ENCODE measurements around the gene PPP2R5D. TPM values are rescaled to one million over a fixed set of nuclear protein-coding genes. Genes with fewer than 3 reads are reported as not detected.

The PPP2R5D gene
- total RNA-seq, 1 donor from 2014 or later: 44.3 TPM

DNA sequence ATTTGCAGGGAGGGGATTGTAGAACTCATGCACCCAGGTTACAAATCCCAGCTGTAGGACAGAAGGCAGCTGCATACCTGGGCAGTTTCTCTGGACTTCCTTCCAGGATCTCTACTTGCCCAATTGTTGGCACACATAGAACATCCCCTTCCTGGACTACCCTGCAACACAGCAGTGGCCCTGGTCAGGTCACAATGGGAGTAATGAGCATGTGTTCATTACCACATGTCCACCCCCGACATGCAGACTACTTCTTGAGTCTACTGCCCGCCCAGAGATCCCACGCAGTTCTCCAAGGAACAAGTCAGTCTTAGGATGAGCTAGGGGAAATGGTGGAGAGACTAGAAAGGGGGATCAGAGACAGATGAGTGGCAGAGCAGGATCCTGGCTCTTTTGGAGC is 10.4 kb upstream of the PPP2R5D start:
- no peaks in the 10 kb centered on the region for H3K27me3 Mint-ChIP-seq (ENCODE audit: unreplicated experiment)

DNA sequence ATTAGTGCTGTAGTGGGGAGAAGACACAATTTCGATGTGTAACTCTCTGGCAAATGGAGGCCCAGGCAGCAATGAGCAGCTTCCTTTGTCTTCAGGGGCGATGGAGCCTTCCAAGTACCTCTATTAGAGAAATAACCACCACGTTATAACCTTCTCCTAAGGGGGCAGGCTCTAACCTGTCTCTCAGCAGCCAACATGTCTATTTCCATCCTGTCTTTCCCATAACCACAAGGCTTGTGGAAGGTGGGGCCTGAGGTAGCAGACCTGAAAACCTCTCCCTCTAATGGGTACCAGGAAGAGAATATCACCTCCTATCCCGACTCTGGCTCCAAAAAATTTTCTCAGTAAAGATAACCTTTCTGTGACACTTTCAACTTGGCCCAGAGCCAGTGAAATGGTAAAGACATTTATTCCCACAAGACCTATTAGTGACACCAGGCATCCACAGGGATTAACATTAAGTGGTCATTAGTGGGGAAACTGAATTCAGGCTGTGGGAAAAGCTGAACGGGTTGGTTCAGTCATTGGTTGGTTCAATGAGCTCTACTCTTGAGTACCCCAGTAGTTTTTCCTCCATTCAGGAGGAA is 9.4 kb upstream of the PPP2R5D start:
- Mint-ChIP-seq H3K27ac (ENCODE audit: unreplicated experiment) (no peak overlapping the region), H3K27me3 (ENCODE audit: unreplicated experiment) (no peaks in the 10 kb centered on the region), H3K36me3 (ENCODE audit: unreplicated experiment) (peaks cover 5% of the 10 kb centered on the region), H3K4me1 (ENCODE audit: unreplicated experiment) (peaks cover 26% of the 10 kb centered on the region), H3K9me3 (ENCODE audit: unreplicated experiment) (no peaks in the 10 kb centered on the region), H3K4me3 (ENCODE audit: unreplicated experiment) (no peak overlapping the region)
- no peak for DNase-seq (ENCODE audit: extremely low spot score, unreplicated experiment)
- TF ChIP-seq, protein P1, sequence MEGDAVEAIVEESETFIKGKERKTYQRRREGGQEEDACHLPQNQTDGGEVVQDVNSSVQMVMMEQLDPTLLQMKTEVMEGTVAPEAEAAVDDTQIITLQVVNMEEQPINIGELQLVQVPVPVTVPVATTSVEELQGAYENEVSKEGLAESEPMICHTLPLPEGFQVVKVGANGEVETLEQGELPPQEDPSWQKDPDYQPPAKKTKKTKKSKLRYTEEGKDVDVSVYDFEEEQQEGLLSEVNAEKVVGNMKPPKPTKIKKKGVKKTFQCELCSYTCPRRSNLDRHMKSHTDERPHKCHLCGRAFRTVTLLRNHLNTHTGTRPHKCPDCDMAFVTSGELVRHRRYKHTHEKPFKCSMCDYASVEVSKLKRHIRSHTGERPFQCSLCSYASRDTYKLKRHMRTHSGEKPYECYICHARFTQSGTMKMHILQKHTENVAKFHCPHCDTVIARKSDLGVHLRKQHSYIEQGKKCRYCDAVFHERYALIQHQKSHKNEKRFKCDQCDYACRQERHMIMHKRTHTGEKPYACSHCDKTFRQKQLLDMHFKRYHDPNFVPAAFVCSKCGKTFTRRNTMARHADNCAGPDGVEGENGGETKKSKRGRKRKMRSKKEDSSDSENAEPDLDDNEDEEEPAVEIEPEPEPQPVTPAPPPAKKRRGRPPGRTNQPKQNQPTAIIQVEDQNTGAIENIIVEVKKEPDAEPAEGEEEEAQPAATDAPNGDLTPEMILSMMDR (IDR thresholded peaks at IDR 0.05): no peak

More for the DNA sequence above, 10.4 kb upstream of the PPP2R5D start:
- Mint-ChIP-seq H3K9me3 (ENCODE audit: unreplicated experiment) (no peaks in the 10 kb centered on the region), H3K36me3 (ENCODE audit: unreplicated experiment) (peaks cover 5% of the 10 kb centered on the region), H3K4me1 (ENCODE audit: unreplicated experiment) (peaks cover 18% of the 10 kb centered on the region), H3K27ac (ENCODE audit: unreplicated experiment) (no peak overlapping the region), H3K4me3 (ENCODE audit: unreplicated experiment) (no peak overlapping the region)
- TF ChIP-seq, protein P1 (IDR thresholded peaks at IDR 0.05): no peak
- no peak for DNase-seq (ENCODE audit: extremely low spot score, unreplicated experiment)

DNA sequence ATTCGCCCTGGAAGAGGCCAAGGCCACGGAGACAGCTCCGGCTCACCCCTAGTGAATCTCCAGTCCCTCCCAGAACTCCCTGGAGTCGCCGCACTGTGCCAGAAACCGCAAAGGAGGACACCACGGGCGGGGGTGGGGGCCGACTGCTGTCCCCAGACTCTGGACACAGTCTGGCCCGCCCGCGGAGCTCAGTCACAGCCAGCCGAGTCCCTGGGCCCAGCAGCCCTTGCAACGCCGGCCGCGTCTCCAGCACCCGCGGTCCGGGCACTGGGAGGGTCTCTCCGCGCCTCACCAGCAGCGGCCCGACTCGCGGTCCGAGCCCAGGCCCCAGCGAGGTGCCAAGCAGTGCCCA is 5.9 kb upstream of the PPP2R5D start:
- Mint-ChIP-seq H3K4me3 (ENCODE audit: unreplicated experiment) (peak overlapping the region; percentile 81), H3K9me3 (ENCODE audit: unreplicated experiment) (no peaks in the 10 kb centered on the region), H3K27me3 (ENCODE audit: unreplicated experiment) (no peaks in the 10 kb centered on the region), H3K36me3 (ENCODE audit: unreplicated experiment) (peaks cover 2% of the 10 kb centered on the region), H3K27ac (ENCODE audit: unreplicated experiment) (peak overlapping the region; percentile 80), H3K4me1 (ENCODE audit: unreplicated experiment) (peaks cover 28% of the 10 kb centered on the region)
- DNase-seq (ENCODE audit: extremely low spot score, unreplicated experiment): peak; percentile 87
- TF ChIP-seq, protein P1 (IDR thresholded peaks at IDR 0.05): no peak

DNA sequence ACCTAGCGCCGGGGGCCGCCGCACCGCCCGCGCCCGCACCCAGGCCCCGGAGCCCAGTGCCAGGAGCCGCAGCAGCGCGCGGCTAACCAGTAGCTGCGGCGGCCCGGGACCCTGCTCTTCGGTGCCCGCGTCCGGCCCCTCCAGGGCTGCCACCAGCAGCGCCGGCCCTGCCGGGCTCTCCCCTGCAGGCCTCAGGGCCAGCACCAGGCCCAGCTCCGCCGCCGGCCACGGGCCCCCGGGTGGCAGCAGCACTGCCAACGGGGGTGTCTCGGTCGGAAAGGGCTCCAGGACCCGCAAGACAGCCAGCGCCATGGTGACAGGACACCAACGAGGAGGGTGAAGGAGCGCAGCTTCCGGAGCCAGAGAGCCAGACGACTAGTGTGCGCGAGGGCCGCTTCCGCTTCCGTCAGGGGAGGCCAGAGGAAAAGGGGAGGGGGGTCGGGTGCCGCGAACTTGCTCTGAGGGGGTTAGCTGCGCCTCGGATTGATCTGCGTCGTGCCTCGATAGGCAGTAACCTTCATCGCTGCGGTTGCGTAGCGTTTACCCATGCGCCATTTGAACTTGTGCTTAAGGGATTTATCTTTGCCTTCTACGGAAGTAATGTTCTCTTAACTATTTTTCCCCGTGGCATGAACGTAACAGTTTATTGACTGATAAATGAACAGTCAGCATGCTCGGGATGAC is 5.4 kb upstream of the PPP2R5D start, which contains the start of gene PEX6:
PEX6 (minus strand) TSS at position 343 of the 684 bp plus-strand sequence; CDS start at position 312, 31 bp downstream.
- peak within 1 kb of the TSS; percentile 94 for H3K27ac Mint-ChIP-seq (ENCODE audit: unreplicated experiment)
- H3K9me3 Mint-ChIP-seq (ENCODE audit: unreplicated experiment): no peaks in the 10 kb centered on the region
- H3K4me3 Mint-ChIP-seq (ENCODE audit: unreplicated experiment): peak within 1 kb of the TSS; percentile 88
- DNase-seq (ENCODE audit: extremely low spot score, unreplicated experiment): peak; percentile 94
- peaks cover 2% of the 10 kb centered on the region for H3K36me3 Mint-ChIP-seq (ENCODE audit: unreplicated experiment)
- TF ChIP-seq, protein P1 (IDR thresholded peaks at IDR 0.05): no peak
- H3K4me1 Mint-ChIP-seq (ENCODE audit: unreplicated experiment): peaks cover 33% of the 10 kb centered on the region
- no peaks in the 10 kb centered on the region for H3K27me3 Mint-ChIP-seq (ENCODE audit: unreplicated experiment)

DNA sequence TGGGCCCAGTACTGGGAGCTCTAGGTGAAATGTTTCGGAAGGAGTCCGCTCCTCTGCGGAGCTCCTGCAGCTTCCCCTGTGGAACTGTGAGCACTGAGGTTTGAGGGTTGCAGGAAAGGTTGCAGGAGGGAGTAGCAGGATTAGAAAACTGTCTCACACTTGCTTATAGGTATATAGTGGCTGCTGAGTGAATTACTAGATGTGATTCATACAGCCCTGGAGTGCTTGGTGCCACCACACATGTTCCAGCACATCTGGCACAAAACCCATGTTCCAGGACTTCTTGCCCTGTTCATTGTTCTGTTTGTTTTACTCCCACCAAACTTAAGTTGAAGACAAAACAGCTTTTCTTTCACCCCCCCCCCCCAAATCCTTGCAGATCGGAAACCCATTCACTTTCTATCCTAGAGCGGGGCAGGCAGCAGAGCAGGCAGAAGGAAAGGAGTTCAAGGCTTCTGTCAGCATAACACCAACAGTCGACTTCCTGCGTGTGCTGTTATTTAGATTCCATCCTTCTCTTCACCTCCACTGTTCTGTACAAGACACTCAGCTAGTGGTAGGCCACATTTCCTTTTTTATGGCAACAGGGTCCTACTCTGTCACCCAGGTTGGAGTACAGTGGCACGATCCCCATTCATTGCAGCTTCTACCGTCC is 4.7 kb upstream of the PPP2R5D start:
- TF ChIP-seq, protein P1 (IDR thresholded peaks at IDR 0.05): no peak
- DNase-seq (ENCODE audit: extremely low spot score, unreplicated experiment): no peak
- Mint-ChIP-seq H3K27me3 (ENCODE audit: unreplicated experiment) (no peaks in the 10 kb centered on the region), H3K9me3 (ENCODE audit: unreplicated experiment) (no peaks in the 10 kb centered on the region), H3K4me3 (ENCODE audit: unreplicated experiment) (peak overlapping the region; percentile 88), H3K4me1 (ENCODE audit: unreplicated experiment) (peaks cover 34% of the 10 kb centered on the region), H3K36me3 (ENCODE audit: unreplicated experiment) (peaks cover 2% of the 10 kb centered on the region), H3K27ac (ENCODE audit: unreplicated experiment) (peak overlapping the region; percentile 94)

Data from osteocyte (in vitro differentiated cells).